ENCODE results near the gene KIF3B. TPM values are rescaled to one million over a fixed set of nuclear protein-coding genes. Genes with fewer than 3 reads are reported as not detected.

KIF3B gene
- total RNA-seq, 2 donors from 2014 or later: 22.6 to 23.5 TPM

DNA sequence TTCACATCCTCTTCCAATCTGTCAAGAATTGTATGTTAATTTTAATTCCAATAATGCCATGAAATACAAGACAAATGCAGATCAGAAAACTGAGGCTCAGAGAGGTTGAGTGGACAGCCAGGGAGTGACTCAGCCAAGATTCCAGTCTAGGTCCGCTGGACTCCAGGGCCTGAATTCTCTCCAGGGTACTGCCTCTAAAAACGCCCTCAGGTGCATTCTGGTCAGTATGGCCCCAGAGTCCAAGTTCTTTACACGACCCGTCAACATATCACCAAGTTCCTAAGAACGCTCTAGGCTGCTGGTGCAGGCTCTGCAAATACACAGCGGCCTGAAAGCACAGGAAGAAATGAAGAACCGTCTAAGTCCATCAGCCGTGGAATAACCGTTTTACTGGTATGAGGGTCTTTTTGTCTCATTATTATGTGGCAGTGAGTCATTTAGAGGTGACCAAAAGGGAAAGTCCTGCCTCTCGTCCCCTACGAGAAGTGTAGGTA, 80.0 kb downstream of the KIF3B start:
- Histone ChIP-seq H3K27me3 (replicated peaks; ENCODE audit: insufficient read depth) (no peaks in the 10 kb centered on the region), H3K36me3 (no peaks in the 10 kb centered on the region), H3K4me1 (replicated peaks) (no peaks in the 10 kb centered on the region), H3K27ac (peak overlapping the region; percentile 97), H3K9me3 (no peaks in the 10 kb centered on the region), H3K4me3 (peak overlapping the region; percentile 73 to 80)
- peak; percentile 11 for DNase-seq (ENCODE audit: low spot score)
- intact Hi-C loops (cut with DNase I): no loop called here
- TF ChIP-seq, protein P1, sequence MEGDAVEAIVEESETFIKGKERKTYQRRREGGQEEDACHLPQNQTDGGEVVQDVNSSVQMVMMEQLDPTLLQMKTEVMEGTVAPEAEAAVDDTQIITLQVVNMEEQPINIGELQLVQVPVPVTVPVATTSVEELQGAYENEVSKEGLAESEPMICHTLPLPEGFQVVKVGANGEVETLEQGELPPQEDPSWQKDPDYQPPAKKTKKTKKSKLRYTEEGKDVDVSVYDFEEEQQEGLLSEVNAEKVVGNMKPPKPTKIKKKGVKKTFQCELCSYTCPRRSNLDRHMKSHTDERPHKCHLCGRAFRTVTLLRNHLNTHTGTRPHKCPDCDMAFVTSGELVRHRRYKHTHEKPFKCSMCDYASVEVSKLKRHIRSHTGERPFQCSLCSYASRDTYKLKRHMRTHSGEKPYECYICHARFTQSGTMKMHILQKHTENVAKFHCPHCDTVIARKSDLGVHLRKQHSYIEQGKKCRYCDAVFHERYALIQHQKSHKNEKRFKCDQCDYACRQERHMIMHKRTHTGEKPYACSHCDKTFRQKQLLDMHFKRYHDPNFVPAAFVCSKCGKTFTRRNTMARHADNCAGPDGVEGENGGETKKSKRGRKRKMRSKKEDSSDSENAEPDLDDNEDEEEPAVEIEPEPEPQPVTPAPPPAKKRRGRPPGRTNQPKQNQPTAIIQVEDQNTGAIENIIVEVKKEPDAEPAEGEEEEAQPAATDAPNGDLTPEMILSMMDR (IDR thresholded peaks at IDR 0.05): no peak
- no peak for TF ChIP-seq POLR2A (IDR thresholded peaks at IDR 0.05)
- TF ChIP-seq POLR2AphosphoS5 (IDR thresholded peaks at IDR 0.05): no peak
- under 1% methylated on average over 11 of the region's 11 CpGs for WGBS

DNA sequence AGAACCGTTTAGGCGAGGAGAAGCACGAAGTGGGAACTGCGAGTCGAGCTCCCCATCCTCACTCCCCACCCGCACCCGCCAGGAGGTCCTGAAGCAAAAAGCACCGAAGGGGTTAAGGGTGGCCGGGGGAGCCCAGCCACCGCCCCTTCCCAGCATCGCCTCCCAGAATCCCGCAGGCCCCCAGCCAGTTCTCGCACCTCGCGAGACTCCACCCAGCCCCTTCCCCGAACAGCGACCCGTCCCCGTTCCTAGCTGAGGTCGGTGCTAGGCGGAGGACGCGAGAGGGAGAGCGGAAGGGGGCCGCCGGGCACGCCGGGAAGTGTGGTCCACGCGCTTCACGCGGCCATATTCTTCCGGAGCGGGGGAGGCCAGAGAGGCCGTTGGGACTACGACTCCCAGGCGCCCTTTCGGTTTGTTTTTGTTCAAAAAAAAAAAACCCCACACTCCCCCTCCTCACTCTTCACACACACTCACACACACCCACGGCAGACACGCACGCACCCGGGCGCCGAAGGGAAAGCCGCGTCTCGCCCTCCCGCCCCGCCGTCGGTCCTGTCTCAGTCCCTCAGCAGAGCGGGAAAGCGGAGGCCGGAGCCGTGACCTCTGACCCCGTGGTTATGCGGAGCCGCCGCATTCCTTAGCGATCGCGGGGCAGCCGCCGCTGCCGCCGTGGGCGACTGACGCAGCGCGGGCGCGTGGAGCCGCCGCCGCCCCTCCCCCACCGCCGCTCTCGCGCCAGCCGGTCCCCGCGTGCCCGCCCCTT, 80.6 kb downstream of the KIF3B start, which contains the start of gene ASXL1:
TSS of gene ASXL1 (plus strand) at position 463 of the 763 bp plus-strand sequence. CDS start 445 bp downstream, outside the sequence.
- Histone ChIP-seq H3K27ac (peak within 1 kb of the TSS; percentile 97), H3K9me3 (no peaks in the 10 kb centered on the region), H3K4me3 (peak within 1 kb of the TSS; percentile 73 to 80), H3K4me1 (replicated peaks) (peaks cover 4% of the 10 kb centered on the region), H3K36me3 (no peaks in the 10 kb centered on the region), H3K27me3 (replicated peaks; ENCODE audit: insufficient read depth) (no peaks in the 10 kb centered on the region)
- DNase-seq (ENCODE audit: low spot score): peak; percentile 96
- TF ChIP-seq, protein P1 (IDR thresholded peaks at IDR 0.05): peak in 2 of 4 experiments; percentile 15 to 28
- TF ChIP-seq POLR2A (IDR thresholded peaks at IDR 0.05) (peak; percentile 40), POLR2AphosphoS5 (IDR thresholded peaks at IDR 0.05) (peak; percentile 96)
- intact Hi-C loops (cut with DNase I): loop anchor here (2.0 kb wide), 1 partner anchor 125 kb away; no protein-coding TSS in a partner anchor
- WGBS: under 1% methylated on average over 55 of the region's 83 CpGs

DNA sequence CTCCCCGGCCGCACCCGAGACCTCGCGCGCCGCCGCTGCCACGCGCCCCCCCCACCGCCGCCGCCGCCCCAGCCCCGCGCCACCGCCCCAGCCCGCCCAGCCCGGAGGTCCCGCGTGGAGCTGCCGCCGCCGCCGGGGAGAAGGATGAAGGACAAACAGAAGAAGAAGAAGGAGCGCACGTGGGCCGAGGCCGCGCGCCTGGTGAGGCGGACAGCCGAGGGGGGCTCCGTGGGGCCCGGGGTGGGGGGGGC, 81.1 kb downstream of the KIF3B start:
- H3K27me3 ChIP-seq (replicated peaks; ENCODE audit: insufficient read depth): no peaks in the 10 kb centered on the region
- H3K27ac ChIP-seq: peak overlapping the region; percentile 97
- TF ChIP-seq, protein P1 (IDR thresholded peaks at IDR 0.05): no peak
- no peak for TF ChIP-seq POLR2AphosphoS5 (IDR thresholded peaks at IDR 0.05)
- TF ChIP-seq POLR2A (IDR thresholded peaks at IDR 0.05): no peak
- H3K4me3 ChIP-seq: peak overlapping the region; percentile 73 to 80
- intact Hi-C loops (cut with DNase I): loop anchor here (2.0 kb wide), 1 partner anchor 124 kb away; no protein-coding TSS in a partner anchor
- H3K9me3 ChIP-seq: no peaks in the 10 kb centered on the region
- 0% methylated on average over 10 of the region's 35 CpGs for WGBS
- H3K4me1 ChIP-seq (replicated peaks): peaks cover 4% of the 10 kb centered on the region
- DNase-seq (ENCODE audit: low spot score): no peak
- no peaks in the 10 kb centered on the region for H3K36me3 ChIP-seq

DNA sequence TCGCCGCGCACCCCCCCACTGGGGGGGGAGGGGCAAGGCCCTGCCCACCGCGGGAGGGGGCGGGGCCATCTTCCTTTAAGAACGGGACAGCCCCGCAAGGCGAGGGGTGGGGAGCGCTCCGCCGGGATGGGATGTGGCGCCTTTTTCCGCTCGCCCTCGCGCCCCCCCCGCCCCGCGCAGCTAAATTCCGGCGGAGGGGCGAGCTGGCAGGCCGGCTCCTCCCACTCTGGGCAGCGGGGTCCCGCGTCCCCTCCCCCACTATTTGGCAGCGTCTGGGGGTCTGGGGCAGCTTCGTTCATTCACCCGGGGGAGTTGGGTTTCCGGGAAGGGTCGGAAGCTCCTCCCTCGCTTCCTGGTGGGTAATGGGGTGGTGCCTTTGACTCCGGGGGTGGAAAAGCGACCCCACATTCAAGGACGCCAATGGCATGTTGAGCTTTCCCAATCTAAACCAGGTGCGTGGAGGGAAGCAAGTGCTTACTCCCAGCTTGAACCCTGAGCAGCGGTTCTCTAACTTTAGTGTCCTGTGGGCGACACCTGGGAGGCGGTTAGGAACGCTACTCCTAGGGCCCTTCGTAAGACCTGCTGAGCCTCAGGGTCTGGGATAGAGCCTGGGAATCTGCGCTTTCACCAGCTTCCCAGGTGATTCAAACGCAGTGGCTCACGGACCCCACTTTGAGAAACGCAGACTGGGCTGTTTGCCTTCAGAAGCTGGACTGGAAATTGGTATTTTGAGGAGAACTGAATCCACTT, 81.6 kb downstream of the KIF3B start:
- 1% methylated on average over 27 of the region's 46 CpGs for WGBS
- H3K4me1 ChIP-seq (replicated peaks): peaks cover 4% of the 10 kb centered on the region
- DNase-seq (ENCODE audit: low spot score): peak; percentile 76
- H3K9me3 ChIP-seq: no peaks in the 10 kb centered on the region
- H3K4me3 ChIP-seq: peak overlapping the region; percentile 73 to 80
- H3K27ac ChIP-seq: peak overlapping the region; percentile 97
- TF ChIP-seq, protein P1 (IDR thresholded peaks at IDR 0.05): no peak
- peak; percentile 56 for TF ChIP-seq POLR2A (IDR thresholded peaks at IDR 0.05)
- peak; percentile 47 for TF ChIP-seq POLR2AphosphoS5 (IDR thresholded peaks at IDR 0.05)
- intact Hi-C loops (cut with DNase I): loop anchor here (2.0 kb wide), 1 partner anchor 124 kb away; no protein-coding TSS in a partner anchor
- no peaks in the 10 kb centered on the region for H3K36me3 ChIP-seq
- H3K27me3 ChIP-seq (replicated peaks; ENCODE audit: insufficient read depth): no peaks in the 10 kb centered on the region
